GM18870 (cell line): ENCODE results near the gene NUP58.
"Not testable (repeated sequence)": the region's sequence is repeated elsewhere in the genome, so short reads cannot be mapped to it uniquely, and the experiment has no call there.

Source experiments
- ATAC-seq: cut with Tn5 transposase; IDR thresholded peaks from one replicate; pipeline ENCODE4 v1.9.1; 2021; ENCODE audit warnings: moderate library complexity; ENCODE audit not compliant: unreplicated experiment

Gene NUP58

GRCh38 chr13:25300861-25301346 lies 521 bp upstream of the NUP58 start:
- ATAC-seq: peak; percentile 28

GRCh38 chr13:25302121-25302520 lies 696 bp downstream of the NUP58 start:
- no peak for ATAC-seq

- no peak for ATAC-seq
Measured at GRCh38 chr13:25306671-25307464, 5.4 kb downstream of the NUP58 start.

GRCh38 chr13:25310891-25311290 lies 9.5 kb downstream of the NUP58 start:
- ATAC-seq: no peak

- not testable (repeated sequence) for ATAC-seq
Measured at GRCh38 chr13:25318946-25319345, 17.5 kb downstream of the NUP58 start.

- no peak for ATAC-seq
Measured at GRCh38 chr13:25319771-25320170, 18.3 kb downstream of the NUP58 start.

- ATAC-seq: no peak
Measured at GRCh38 chr13:25324100-25324499, 22.7 kb downstream of the NUP58 start.

GRCh38 chr13:25329706-25330105 lies 28.3 kb downstream of the NUP58 start:
- ATAC-seq: no peak

- no peak for ATAC-seq
Measured at GRCh38 chr13:25330541-25330940, 29.1 kb downstream of the NUP58 start.

- ATAC-seq: no peak
Measured at GRCh38 chr13:25335856-25336255, 34.4 kb downstream of the NUP58 start.

GRCh38 chr13:25345576-25345975 lies 44.2 kb downstream of the NUP58 start:
- no peak for ATAC-seq

GRCh38 chr13:25347151-25347550 lies 45.7 kb downstream of the NUP58 start:
- no peak for ATAC-seq

- ATAC-seq: no peak
Measured at GRCh38 chr13:25351404-25351803, 50.0 kb downstream of the NUP58 start.

- ATAC-seq: no peak
Measured at GRCh38 chr13:25352230-25352629, 50.8 kb downstream of the NUP58 start.

- no peak for ATAC-seq
Measured at GRCh38 chr13:25352806-25353205, 51.4 kb downstream of the NUP58 start.

- ATAC-seq: no peak
Measured at GRCh38 chr13:25353344-25353743, 51.9 kb downstream of the NUP58 start.

- no peak for ATAC-seq
Measured at GRCh38 chr13:25354377-25354776, 53.0 kb downstream of the NUP58 start.

- not testable (repeated sequence) for ATAC-seq
Measured at GRCh38 chr13:25360443-25360842, 59.0 kb downstream of the NUP58 start.

- no peak for ATAC-seq
Measured at GRCh38 chr13:25365720-25366235, 64.4 kb downstream of the NUP58 start.

GRCh38 chr13:25371158-25371874 lies 69.9 kb downstream of the NUP58 start:
- ATAC-seq: no peak

- ATAC-seq: no peak
Measured at GRCh38 chr13:25371875-25372283, 70.5 kb downstream of the NUP58 start, which contains the start of gene ATP8A2. Gene ATP8A2 (plus strand): TSS chr13:25371974. CDS start chr13:25372213, 239 bp downstream.
